GM18861 (cell line): ENCODE data around the gene RELL2.

Experiments used
- ATAC-seq: cut with Tn5 transposase; IDR thresholded peaks from one replicate; pipeline ENCODE4 v1.9.1; 2021; ENCODE audit not compliant: unreplicated experiment

The RELL2 gene

DNA sequence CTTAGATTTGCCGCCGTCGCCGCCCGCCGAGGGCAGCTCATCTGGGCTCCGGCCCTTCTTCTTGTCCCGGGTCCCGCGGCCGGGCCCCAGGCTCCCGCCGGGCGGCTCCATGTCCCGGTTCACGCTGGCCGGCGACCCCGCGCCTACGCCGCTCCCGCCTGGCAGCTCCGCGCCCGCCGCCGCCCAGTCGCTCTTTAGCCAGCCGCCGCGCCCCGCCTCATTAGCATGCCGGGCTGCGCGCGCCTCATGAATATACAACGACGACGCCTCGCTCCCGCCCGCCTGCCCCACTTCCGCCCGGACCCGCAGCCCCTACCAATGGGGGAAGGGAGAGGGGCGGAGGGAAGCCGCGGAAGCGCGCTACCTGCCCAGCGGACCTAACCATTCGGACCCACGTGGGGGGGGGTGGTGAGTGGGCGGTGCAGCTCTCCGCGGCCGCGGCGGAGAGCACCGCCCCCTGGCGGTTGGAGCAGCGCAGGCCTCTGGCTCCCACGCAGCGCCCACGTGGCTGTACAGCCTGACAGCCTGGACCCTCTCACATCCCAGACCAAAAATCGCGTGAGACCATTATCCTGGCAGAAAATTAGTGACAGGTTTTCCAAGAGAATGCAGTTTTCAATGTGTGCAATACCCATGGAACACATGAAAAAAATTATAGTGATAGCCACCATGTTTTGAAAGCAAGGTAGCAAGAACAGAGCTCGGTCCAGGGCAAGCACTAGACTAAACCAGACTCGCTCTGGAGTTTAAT, 17.8 kb upstream of the RELL2 start, which contains the start of gene DIAPH1:
Gene DIAPH1 (minus strand): TSS at position 197 of the 751 bp plus-strand sequence. CDS start 86 bp downstream, at position 111.
- ATAC-seq = peak; percentile 62

DNA sequence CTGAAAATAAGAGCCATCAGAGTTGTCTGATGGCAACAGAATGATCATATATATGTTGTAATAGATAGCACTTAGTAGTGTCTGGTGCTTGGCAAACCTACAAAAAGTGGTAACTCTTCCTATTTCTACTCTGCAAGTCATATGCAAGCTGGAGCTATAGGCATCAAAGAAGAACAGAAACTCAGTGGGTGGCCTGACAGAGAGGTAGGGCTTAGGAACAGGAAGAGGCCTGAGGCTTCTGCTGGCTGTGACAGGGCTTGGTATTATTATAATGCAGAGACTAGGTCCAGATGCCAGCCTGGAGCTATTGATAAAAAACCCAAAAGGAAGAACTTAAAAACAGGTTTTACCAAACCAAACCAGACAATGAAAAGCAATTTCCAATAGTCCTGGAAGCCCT, 13.6 kb upstream of the RELL2 start:
- ATAC-seq = peak; percentile 42

DNA sequence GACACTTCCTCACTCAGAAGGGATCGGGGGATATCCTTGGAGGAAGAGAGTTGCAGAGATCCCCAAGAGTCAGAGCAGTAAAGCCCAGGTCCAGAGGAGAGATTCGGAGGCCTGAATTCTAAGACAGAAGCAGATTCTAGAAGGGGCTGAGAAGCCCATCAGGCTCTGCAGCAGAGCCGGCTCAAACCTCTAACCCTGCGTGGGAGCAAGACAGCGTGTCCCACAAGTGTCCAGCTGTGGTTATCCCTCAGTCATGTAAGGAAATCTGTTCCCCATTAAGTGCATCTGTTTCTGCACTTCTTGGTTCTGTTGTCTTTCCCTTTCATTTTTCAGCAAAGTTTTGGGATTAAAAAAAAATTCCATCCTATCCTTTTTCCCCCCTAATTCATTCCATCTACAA, 13.2 kb upstream of the RELL2 start:
- ATAC-seq = no peak

DNA sequence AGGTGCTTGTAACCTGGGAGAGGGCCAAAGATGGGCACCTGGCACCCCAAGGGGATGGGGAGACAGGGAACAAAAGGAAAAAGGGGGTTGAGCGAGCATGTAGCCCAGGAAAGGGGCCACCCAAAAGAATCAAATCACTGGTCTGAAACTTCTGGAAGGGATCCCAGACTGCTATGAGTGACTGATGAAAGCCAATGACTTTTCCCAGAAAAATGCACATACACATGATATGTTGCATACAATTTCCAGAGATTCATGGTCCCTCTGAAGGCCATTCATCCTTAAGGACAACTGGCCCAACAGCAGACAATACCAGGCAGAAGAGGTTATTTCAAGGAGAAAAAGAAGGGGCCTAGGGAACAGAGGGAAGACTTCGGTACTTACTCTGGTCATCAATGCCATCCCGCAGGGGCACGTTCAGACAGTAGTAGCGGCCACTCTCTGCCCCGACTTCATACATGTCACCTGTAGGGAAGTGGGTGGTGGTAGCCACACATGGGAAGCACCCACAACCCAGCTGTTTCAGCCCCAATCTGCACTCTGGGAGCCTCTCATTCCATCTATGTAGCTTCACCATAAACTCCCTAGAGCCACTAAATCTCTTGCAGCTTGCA, 8.5 kb upstream of the RELL2 start:
- no peak for ATAC-seq

DNA sequence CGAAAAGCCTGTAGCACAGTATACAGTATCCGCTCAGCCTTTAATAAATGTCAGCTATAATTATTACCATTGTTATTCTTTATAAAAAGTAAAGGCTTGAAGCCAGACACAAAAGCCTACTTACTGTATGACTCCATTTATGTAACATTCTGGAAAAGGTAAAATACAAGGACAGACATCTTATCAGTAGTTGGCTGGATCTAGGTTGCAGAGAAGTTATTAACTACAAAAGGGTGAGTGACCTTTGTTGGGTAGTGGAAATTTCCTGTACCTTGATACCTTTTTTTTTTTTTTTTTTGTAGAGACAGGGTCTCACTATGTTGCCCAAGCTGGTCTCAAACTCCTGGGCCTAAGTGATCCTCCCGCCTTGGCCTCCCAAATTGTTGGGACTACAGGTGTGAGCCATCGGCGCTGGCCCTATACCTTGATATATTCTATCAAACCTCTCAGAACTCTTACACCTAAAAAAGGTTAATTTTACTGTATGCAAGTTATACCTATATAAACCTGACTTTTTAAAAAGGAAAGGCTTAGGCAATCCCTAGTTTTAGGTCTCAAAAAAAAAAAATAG, 6.1 kb upstream of the RELL2 start:
- ATAC-seq = no peak

DNA sequence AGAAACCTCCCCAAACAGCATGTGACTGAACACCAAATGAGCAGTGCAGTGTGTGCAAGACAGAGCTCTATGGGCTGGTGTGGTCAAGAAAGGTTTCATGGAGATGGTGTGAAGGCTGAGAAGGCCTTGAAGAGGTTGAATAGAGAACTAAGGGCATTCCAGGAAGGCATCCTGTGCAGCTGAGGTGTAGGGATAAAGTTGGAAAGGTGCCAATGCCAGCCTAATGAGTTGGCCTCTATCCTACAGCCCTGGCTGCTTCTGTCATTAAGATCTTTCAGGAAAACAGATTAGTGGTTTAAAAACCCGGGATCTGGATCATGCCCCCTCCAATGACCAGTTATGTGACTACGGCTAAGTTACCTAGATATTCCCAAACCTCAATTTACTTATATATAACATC, 4.1 kb upstream of the RELL2 start:
- ATAC-seq = no peak

DNA sequence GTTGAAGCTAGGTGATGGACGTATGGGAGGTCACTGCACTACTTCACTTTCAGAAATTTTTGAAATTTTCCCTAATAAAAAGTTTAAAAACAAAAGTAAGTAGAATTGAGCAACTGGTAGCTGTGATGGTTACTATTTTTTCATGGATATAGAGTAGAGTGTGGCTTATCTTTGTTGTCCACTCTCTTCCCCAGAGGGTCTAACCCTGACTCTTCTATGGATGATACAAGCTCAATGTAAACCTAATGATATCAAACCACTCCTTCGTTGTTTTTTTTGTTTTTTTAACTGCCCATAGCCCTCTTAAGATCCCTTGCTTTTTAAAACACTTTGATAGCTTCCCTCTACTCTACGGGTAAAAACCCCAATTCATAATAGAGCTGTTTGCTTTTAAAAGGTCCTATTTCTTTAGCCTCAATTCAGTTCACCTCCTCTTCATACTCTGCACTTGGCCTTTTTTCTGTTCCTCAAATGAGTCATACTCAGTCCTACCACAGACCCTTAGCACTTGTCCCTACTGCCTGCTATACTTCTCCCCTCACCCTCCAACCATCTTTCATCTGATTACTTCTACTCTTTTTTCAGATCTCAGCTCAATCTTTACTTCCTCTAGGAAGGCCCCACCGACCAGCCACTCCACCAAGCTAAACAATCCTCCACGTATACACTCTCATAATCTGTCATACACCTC, 2.8 kb upstream of the RELL2 start:
- peak; percentile 85 for ATAC-seq

DNA sequence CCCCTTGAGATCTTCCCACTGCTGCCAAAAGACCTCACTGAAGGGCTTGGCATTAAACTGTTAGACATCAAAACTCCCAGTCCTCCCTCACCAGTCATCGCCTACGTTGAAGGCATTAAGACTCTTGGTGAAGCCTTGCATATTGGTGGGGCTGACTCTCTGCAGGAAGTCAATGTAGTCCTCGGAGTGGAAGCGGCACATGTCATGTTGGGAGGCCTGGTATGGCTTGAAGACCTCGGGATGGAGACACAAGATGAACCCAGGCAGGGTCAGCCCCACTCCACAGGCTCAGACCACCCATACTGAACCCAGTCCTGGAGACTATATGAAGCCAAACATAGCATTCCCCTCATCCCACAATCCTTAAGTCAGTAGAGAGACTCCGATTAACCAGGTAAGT, 2.1 kb upstream of the RELL2 start:
- no peak for ATAC-seq

DNA sequence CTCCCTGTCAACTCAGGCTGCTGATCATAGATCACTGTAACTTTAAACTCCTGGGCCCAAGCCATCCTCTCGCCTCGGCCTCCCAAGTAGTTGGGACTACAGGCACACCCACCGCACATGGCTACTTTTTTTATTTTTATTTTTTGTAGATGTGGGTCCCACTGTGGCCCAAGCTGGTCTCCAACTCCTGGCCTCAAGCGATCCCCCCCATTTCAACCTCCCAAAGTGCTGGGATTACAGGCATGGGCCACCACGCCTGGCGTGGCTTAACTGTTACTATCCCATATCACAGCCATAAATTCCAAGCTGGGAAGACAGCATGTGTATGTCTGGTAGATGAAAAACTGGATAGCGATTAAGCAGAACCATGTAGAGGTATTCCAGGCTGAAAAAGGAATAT, 1.2 kb upstream of the RELL2 start:
- no peak for ATAC-seq

DNA sequence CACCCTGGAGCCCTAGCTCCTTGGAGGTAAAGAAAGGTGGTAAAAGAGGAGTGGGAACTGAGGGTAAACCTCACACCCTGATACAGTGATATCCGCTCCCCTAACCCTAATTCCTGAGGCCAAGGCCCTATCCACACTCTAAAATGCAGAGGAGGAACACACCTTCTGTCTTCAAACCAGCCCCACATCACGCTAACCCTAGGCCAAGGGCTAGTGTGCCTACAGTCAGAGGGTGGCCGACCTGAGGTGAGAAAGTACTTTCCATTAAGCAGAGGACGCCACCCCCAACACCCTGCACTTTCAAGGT, 738 bp upstream of the RELL2 start:
- ATAC-seq = no peak

DNA sequence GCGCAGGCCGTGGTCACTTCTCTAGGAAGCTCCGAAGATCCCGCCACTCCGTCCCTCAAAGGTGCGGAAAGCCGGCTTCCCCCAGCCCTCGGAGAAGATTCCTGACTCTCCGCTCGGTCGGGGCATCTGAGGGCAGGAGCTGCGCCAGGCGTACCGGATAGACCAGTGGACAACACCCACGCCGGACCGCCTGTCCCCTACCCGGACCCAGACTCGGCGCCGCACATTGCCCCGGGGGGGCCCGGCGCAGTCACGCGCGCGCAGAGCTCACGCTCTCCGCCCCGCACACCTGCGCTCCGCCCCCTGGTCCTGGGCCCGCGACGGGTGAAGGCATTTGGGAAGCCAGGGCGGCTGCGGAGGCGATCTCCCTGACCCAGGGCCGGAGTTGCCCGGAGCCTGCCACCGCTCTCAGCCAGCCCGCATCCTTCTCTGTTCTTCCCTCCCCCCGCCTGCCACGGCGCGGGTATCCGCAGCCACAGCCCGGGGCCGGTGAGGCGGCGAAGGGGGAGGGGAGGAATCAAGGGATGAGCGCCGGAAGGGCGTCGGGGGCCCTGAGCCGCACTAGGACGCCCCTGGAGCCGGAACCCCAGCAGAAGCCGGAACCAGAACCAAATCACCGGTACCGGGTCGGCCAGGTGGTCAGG, 448 bp downstream of the RELL2 start:
- no peak for ATAC-seq

DNA sequence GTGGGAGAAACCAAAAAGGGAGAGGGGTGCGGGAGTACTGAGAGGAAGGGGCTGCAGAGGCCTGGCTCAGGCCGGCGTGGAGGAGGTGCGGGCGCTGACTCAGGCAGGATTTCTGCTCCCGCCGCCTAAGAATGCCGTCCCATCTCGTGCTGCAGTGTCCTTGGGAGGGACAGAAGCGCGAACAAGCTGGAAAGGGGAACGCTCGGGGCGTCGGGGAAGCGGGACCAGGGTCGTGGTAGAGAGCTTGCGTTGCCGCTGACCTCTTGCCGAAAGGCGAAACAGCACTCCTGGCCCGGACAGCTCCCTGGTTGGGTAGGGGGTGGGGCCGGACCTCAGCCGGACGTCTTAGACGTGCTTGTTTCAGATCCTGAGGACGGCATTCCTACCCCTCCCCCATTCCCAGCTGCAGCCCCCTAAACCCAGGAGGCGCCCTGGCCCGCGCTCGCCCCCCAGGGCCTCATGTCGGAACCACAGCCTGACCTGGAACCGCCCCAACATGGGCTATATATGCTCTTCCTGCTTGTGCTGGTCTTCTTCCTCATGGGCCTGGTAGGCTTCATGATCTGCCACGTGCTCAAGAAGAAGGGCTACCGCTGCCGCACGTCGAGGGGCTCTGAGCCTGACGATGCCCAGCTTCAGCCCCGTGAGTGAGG, 1.1 kb downstream of the RELL2 start:
- ATAC-seq = no peak

DNA sequence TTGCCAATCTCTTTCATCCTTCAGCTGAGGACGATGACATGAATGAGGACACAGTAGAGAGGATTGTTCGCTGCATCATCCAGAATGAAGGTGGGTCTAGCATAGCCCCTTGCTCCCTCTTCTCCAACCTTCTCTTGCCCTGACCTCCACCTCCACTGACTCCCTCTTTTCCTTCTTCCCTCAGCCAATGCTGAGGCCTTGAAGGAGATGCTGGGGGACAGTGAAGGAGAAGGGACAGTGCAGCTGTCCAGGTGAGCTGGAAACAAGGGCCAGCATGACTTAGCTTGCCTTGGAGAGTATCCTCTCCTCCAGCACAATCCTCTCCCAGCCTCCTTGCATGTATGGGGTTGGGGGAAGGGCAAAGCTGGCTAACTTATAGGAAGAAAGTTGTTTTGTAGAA, 2.0 kb downstream of the RELL2 start:
- ATAC-seq = no peak

DNA sequence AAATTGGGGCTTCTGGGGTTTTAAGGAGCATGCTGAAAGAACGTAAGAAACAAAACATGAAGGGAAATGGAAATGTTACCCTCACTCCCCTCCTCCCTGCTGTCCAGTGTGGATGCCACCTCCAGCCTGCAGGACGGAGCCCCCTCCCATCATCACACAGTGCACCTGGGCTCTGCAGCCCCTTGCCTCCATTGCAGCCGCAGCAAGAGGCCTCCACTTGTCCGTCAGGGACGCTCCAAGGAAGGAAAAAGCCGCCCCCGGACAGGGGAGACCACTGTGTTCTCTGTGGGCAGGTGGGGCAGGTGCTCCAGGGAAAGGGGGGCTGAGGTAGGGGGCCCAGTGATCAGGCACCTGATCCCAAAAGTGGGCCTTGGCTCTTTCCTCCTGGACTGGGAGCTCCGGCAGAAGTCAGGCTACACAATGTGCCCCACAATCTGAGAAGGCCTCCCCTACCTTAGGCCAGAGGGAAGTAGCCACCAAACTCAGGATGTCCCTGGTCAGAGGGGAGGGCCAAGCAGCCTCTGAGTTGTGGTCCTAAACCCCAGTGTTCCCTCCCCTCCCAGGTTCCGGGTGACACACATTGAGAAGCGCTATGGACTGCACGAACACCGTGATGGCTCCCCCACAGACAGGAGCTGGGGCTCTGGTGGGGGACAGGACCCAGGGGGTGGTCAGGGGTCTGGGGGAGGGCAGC, 2.7 kb downstream of the RELL2 start:
- ATAC-seq = no peak

DNA sequence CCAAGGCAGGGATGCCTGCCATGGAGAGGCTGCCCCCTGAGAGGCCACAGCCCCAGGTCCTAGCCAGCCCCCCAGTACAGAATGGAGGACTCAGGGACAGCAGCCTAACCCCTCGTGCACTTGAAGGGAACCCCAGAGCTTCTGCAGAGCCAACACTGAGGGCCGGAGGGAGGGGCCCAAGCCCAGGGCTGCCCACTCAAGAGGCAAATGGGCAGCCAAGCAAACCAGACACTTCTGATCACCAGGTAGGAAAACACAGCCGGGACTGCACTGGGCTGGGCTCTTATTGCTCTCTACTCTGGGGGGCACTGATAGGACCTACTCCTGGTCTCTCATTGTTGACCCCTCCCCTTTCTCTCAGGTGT, 3.2 kb downstream of the RELL2 start:
- no peak for ATAC-seq

DNA sequence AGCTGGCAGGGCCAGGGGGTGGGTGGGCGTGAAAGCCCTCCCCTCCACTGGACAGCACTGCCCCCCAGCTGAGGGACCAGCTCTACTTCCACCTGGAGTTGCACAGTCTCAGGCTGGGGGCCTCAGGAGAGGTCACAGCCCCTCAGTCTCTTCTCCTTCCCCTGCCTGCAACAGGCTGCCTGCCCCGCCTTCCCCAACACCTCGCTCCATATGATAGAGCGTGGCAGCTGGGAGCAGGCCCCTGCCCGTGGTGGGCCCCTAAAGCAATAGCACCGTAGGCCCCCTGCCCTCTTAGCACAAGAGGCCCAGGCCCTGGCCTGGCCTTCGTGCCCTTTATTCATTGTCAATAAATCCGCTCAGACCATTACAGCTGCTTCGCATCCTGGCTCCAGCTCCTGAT, 3.9 kb downstream of the RELL2 start:
- ATAC-seq = no peak

DNA sequence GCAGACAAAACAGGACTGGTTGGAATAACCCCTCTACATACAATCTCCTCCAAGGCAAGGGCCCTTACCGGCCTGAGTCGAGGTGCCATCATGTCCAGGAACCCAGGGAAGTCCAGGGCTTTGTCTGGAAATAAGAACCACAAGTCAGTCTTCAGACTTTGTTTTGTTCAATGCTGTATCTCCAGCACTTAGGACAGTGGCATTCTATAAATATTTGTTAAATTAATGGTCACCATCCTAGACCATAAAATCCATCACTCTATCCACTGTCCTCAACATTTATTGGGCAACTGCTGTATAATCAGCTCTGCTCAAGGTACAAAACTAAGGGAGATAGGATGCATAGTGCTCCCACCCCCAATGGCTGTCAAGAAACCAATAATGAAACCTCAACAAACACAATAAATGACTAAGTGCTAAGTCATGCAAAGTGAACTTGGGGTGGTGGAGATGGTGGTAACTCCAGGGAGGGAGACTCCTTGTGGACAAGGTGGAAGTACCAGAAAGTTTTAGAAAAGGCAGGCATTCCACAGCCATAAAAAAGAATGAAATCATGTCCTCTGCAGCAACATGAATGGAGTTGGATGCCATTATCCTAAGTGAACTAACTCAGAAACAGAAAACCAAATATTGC, 5.0 kb downstream of the RELL2 start:
- peak; percentile 57 for ATAC-seq

DNA sequence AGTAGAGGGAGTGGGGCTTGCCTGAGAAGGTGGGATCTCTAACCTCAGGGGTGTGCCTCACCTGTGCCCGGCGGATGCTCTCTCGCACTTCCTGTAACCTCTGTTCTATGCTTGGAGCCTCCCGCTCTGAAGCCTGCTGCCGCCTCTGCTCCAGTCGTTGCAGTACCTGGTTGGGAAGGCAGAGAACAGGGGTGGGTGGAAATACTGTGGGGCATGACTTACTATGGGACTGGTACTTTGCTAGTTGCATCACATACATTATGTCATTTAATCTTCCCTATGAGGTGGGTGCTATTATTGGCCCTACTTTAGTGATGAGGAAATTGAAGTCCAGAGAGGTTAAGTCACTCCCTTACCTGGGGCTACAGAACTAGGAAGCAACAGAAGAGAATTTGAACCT, 9.2 kb downstream of the RELL2 start:
- no peak for ATAC-seq

DNA sequence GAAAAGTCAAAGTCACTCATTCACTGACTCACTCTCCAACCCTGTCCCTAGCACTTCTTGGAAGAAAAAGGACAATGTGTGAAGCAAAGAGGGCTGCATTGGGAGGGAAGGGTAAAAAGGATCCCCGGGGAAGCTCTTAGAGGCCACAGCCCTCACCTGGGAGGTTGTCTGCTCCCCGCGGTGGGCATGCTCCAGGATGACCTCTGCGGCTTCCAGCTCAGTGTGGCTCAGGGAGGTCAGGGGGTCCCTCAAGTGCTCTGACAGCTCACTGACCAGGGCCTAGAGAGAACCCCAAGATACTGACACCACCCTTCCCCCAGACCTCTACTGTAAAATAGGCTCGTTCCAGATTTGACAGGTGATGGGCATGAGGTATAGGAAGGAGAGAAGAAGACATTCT, 10.4 kb downstream of the RELL2 start:
- no peak for ATAC-seq

DNA sequence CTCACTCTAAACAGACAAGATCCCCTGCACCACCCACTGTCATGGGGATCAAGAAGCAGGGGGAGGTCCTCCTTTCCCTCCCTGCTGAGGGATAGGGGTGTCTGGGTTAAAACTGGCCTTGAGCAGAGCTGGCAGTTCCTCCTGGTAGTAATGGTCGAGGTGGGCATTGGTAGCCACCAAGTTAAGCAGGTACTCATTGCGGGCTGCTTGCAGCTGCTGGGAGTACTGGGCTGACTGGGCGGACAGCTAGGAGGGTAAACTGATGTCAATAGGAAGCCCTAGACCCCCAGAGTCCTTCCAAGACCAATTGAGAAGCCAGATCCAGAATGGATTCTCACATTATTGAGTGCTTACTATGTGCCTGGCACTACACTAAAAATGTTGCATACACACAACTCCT, 11.1 kb downstream of the RELL2 start:
- ATAC-seq = no peak
